ENCODE measurements around the gene SSTR1.
"Not testable (repeated sequence)": the region's sequence is repeated elsewhere in the genome, so short reads cannot be mapped to it uniquely, and the experiment has no call there.

SSTR1 gene, protein sequence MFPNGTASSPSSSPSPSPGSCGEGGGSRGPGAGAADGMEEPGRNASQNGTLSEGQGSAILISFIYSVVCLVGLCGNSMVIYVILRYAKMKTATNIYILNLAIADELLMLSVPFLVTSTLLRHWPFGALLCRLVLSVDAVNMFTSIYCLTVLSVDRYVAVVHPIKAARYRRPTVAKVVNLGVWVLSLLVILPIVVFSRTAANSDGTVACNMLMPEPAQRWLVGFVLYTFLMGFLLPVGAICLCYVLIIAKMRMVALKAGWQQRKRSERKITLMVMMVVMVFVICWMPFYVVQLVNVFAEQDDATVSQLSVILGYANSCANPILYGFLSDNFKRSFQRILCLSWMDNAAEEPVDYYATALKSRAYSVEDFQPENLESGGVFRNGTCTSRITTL

DNA sequence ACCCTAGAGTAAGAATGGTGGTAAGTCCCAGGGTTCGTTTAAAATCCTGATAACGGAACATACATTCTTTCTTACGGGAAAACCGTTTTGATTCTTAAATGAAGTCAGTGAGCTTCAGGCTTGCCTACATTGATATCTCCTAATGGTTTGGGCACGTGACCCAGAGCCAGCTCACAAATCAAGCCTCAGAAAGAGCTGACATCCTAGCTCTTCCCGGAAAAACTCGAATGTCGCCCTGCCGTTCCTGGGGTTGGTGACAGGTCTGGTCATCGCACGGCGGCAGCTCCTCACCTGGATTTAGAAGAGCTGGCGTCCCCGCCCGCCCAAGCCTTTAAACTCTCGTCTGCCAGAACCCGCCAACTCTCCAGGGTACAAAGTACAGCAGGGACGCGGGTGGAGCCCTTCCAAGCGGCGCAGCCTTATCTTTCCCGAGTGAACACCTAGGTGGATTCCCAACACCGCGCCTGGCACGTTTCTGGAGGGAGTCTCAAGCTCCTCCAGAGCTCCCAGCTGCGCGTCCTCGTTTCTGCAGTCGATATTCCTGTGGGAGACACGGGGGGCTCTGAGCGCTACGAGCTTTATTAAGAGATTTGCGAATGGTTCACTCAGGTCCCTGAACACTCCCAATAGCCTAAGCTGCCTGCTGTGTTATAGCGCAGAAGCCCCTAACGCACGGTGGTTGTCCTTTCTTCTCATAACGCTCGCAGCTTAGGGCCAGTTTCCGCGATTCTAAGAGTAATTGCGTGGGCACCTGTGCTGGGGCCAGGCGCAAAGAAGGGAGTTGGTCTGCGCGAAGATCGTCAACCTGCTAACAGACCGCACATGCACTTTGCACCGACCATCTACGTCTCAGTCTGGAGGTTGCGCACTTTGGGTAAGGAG lies at the start of gene SSTR1:
Gene SSTR1 (plus strand): TSS at position 169 of the 882 bp plus-strand sequence. CDS start 1,486 bp downstream, outside the sequence.
- DNase-seq, result no peak

GRCh38 chr14:38158468-38158867 lies 49.2 kb upstream of the SSTR1 start:
- DNase-seq, result no peak

DNA sequence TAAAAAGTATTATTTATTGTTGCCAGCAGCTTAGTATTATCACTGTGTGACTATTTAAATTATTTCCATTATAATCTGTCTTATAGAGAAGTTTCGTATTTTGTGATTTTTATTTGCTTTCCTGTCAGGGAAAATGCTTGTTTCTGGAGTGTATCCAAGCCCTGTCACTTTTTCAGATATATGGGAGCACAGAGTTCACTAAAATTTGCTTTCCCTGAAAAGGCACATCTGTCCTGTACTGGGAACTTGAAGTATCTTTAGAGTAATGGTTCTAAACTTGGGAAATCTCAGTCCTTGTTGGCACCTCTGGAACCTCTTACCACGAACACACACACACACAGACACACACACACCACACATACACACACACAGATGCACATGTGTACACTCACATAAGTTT lies 39.3 kb upstream of the SSTR1 start:
- DNase-seq, result no peak

- DNase-seq, result no peak
These were observed 36.5 kb upstream of the SSTR1 start for GRCh38 chr14:38171197-38171596.

- DNase-seq, result no peak
These were observed 33.0 kb upstream of the SSTR1 start for GRCh38 chr14:38174711-38175110.

DNA sequence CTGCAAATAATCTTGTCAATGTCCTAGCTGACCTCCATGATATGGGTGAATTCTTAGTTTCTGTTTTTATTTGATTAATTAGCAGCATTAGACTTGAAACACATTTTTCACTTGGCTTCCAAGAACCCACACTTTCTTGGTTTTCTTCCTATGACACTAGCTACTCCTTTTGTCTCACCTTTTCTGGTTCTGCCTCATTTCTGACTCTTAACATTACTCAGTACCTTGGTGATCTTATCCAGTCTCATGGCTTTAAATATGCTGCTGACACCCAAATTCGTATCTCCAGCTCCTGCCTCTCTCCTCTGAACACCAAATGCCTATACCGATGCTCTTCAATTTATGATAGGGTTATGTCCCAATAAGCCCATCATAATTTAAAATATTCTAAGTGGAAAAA lies 32.0 kb upstream of the SSTR1 start:
- no peak for DNase-seq

DNA sequence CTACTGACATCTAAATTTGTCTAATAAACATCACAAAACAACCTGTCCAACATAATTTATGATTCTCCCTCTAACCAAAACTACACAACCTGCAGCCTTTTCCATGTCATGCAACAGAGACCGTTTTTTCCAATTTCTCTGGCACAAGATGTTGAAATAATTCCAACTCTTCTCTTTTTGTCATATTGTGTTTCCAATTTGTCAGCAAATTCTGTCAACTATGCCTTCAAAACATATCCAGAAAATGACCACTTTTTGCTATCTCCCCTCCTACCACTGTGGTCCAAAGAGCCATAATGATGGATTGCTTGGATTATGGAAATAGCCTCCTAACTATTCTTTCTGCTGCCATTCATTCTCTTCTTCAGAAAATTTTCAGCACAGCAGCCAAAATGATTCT lies 31.3 kb upstream of the SSTR1 start:
- no peak for DNase-seq

DNA sequence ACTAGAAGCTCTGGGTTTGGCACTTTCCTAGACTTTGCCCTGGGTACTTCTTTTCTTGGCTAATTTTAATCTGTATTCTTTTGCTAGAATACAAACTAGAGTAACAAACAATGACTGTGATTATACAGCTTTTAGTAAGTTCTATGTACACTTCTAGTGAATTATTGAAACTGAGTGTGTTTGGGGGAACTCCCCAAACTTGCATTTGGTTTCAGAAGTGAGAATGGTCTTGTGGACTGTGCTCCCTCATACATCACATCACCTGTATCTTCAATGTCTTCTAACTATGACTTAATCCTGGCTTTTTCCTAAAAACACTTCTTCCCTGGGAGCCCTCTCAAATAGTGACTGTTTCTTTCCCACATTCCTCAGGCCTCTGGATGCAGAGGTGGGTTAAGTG lies 23.6 kb upstream of the SSTR1 start:
- DNase-seq, result no peak

DNA sequence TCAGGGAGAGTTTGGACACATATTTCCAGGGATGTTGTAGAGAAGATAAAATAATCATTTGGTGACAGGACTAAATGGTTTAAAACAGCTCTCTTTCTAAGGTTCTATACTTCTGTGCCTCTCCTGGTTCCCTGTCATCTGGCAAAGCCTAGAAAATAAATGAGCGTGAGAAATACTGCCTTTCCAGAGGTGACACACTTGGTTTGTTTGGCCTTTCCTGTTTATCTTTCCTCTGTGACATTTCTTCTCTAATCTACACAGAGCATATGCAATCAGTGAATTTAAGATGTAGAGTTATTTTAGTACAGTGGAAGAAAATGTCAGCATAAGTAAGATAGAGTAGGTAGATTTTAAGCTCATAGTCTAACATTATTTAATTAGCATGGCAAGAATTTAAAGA lies 22.0 kb upstream of the SSTR1 start:
- DNase-seq, result no peak

DNA sequence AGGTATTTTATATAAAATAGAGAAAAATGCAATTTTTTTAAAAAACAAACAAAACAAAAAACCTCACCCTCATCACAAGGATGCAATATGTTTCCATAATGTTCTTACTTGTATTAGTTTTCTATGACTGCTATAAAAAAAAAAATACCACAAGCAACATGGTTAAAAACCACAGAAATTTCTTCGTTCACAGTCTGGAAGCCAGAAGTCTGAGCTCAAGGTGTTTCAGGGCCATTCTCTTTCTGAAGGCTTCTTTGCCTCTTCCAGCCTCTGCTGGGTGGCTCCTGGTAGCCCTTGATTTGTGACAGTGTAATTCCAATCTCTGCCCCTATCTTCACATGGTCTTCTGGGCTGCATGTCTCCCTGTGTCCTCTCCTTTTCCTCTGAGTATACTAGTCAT lies 21.5 kb upstream of the SSTR1 start:
- DNase-seq, result no peak

GRCh38 chr14:38187528-38187927 lies 20.2 kb upstream of the SSTR1 start:
- DNase-seq, result no peak

DNA sequence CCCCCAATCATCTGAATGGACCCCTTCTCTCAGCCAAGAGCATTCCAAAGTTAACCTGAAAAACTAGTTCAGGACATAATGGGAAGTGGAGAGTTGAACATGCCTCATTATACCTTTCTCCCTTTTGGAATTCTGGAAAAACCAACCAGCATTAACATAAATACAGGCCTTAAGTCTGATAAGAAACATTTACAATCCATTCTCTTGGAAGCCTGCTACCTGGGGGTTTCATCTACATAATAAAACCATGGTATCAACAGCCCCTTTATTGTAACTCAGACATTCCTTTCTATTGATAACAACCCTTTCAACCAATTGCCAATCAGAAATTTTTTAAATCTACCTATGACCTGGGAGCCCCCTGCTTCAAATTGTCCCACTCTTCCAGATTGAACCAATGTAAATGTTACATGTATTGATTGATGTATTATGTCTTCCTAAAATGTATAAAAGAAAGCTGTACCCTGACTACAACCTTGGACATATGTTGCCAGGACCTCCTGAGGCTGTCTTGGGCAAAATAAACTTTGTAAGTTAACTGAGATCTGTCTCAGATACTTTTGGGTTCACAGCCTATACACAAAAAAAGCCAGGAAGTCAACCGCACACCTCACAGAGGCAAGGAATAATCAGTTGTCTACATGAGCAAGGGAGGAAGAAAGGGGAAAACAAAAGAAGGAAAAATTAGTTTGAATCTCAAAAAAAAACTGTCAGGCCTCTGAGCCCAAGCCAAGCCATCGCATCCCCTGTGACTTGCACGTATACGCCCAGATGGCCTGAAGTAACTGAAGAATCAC lies 17.6 kb upstream of the SSTR1 start:
- DNase-seq, result no peak

GRCh38 chr14:38190846-38191245 lies 16.9 kb upstream of the SSTR1 start:
- not testable (repeated sequence) for DNase-seq

GRCh38 chr14:38191491-38191890 lies 16.2 kb upstream of the SSTR1 start:
- DNase-seq, result not testable (repeated sequence)

- no peak for DNase-seq
These were observed 10.5 kb upstream of the SSTR1 start for GRCh38 chr14:38197001-38197783.

DNA sequence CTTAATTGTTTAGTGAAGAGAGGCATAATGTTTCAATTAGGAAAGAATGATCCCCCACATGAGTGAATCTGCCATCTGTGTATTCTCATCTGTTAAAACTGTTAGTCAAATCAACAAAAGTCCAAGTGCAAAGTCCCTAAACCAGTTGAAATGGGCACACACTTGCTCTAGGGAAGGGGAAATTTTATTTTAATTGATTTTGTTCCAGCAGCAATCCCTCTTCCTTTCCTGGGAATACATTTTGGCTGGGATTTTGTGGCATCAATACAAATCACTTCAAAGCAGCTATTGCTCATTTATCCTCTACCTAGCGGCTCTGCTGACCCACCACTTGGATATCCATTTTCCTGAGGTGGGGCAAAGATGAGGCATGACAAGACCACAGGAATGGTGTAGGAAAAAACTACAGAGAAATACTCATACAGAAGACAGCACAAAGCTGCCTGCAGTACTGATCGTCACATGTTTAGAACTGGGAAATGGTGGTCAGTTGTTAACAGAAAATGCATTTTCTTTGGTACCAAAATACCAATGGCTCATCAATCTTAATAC lies 9.8 kb upstream of the SSTR1 start:
- no peak for DNase-seq

GRCh38 chr14:38198425-38198824 lies 9.3 kb upstream of the SSTR1 start:
- no peak for DNase-seq

- no peak for DNase-seq
These were observed 8.6 kb upstream of the SSTR1 start for GRCh38 chr14:38199076-38199475.

GRCh38 chr14:38199739-38200138 lies 8.0 kb upstream of the SSTR1 start:
- no peak for DNase-seq

DNA sequence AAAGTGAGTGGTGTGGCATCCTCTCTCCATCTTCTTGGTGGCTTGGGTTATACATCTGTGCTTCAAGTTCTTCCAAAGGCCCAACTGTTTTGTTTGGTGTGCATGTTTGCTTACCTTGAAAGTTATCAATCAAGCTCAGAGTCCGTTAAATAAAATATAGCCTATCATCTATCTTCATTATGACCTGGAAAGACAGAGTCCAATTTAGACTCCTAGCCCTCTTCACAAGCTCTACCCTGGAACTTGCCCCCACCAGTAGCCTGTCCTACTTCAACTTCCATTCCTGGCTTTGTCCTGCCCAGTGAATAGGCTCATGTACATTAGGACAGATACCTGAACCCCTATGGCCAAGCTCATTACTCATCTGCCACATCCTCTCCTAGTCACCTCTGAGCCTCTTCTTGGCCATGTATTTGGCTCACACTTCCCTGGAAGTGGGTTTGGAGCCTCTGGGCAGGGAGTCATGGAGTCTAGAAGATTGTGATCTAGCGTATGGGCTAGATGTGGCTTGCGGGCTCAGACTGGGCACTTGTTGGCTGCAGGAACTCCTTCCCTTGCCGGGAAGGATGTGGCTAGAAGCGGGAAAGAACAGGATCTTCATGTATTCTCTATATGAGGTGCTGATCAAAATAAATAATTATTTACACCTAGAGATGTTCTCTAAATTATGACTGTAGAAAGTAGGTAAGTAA lies 6.4 kb upstream of the SSTR1 start:
- DNase-seq, result no peak

- no peak for DNase-seq
These were observed 5.1 kb upstream of the SSTR1 start for GRCh38 chr14:38202444-38203191.
